Right lobe of liver (tissue), 6 donors: ENCODE measurements around the gene PARD6G. TPM values are rescaled to one million over a fixed set of nuclear protein-coding genes. Genes with fewer than 3 reads are reported as not detected.

Experiments used
- ATAC-seq, 4 donors: fragments of 200-7000 bp; cut with Tn5 transposase; one replicate each; pipeline ENCODE4 v1.9.1; 2020; ENCODE audit warnings: mild to moderate bottlenecking in 4 of 4, moderate library complexity in 4 of 4
- DNase-seq, 3 donors: peaks; one replicate each; pipeline ENCODE4 v3.0.0-alpha.2; 2020
- H3K27ac ChIP-seq, 3 donors: fragments of 200-600 bp; one replicate each; pipeline ENCODE4 v1.8.0; 2022
- H3K27me3 ChIP-seq, 2 donors: fragments of 200-600 bp; one replicate each; pipeline ENCODE4 v1.8.0; 2022
- H3K36me3 ChIP-seq, 4 donors: fragments of 200-600 bp; sonication (generic) in 1 of 4; one replicate each; pipeline versions ENCODE4 v1.5.1 to v1.8.0; 2017 to 2022; ENCODE audit warnings: control low read depth in 1 of 4
- H3K4me1 ChIP-seq, 4 donors: fragments of 200-600 bp; sonication (generic) in 1 of 4; one replicate each; pipeline versions ENCODE4 v1.5.1 to v1.8.0; 2017 to 2022; ENCODE audit warnings: control low read depth in 1 of 4
- H3K4me3 ChIP-seq, 3 donors: fragments of 200-600 bp; one replicate each; pipeline ENCODE4 v1.8.0; 2022
- H3K9me3 ChIP-seq, 4 donors: fragments of 200-600 bp; sonication (generic) in 1 of 4; one replicate each; pipeline versions ENCODE4 v1.5.1 to v1.8.0; 2017 to 2022; ENCODE audit warnings: control low read depth in 1 of 4
- CTCF ChIP-seq, 4 donors: fragments of 200-600 bp in 3 of 4; fragments of 450-650 bp in 1 of 4; IDR thresholded peaks; one replicate each; pipeline versions ENCODE4 v1.5.1 to v1.8.0; 2016 to 2022; ENCODE audit warnings: antibody characterized with exemption in 4 of 4, mild to moderate bottlenecking in 2 of 4
- POLR2A ChIP-seq: fragments of 450-650 bp; IDR thresholded peaks from one replicate; pipeline ENCODE4 v1.6.1; 2017; ENCODE audit warnings: antibody characterized with exemption, mild to moderate bottlenecking
- WGBS: methylation state at CpG from one replicate; pipeline ENCODE4 v1.1.6; 2018; ENCODE audit warnings: low coverage, low lambda C conversion rate; ENCODE audit not compliant: insufficient coverage; ENCODE audit errors: missing lambda C conversion rate; 5-methylcytosine and 5-hydroxymethylcytosine counted together
- intact Hi-C, 2 donors: fragments of 100-400 bp; cut with DNase I; formaldehyde crosslinking; loops; one replicate each; pipeline versions ENCODE4 v1.11.2 to v1.14.1; 2022
- total RNA-seq, 6 experiments: library from RNA; depleted of rRNA in 2 of 6; stranded (reverse); fragments of >200 nt in 2 of 6; fragmentation: NEBNext Ultra II Directional in 3 of 6; extraction: Animal tissue kit (Norgen Biotek cat#: 25700) in 3 of 6; gene quantifications; one replicate each; pipeline versions ENCODE4 v1.1.0 to v1.2.4, GENCODE V29; 2016 to 2023
- donor health status: DM: no; HTN: yes; CAD: no.
- donor health status: DM: no; HTN: no; CAD: no.
- donor health status: DM: no; HTN: no; CAD: no.
- donor health status: DM: no; HTN: yes; CAD: no.
- donor health status: DM: no; HTN: yes; CAD: no.

PARD6G gene
- total RNA-seq, 6 experiments from 2014 or later: 1.1 to 5.5 (median 2.1) TPM

- H3K36me3 ChIP-seq: peaks cover 0 to 23% (median 7%) of the 10 kb centered on the region in 4 donors
- peaks cover 0 to 16% (median 5%) of the 10 kb centered on the region in 4 donors for H3K4me1 ChIP-seq
- intact Hi-C loops: no loop called here
- H3K4me3 ChIP-seq: no peak overlapping the region
- TF ChIP-seq POLR2A (no peak), CTCF (IDR thresholded peaks at IDR 0.05) (no peak)
- ATAC-seq (peak in 1 of 4 donors; percentile 35), DNase-seq (no peak)
- H3K27me3 ChIP-seq: no peaks in the 10 kb centered on the region
- H3K9me3 ChIP-seq: no peaks in the 10 kb centered on the region
- 76% methylated on average over 3 of the region's 4 CpGs for WGBS
- H3K27ac ChIP-seq: no peak overlapping the region
Measured at GRCh38 chr18:80115035-80115434, 132.3 kb downstream of the PARD6G start.

GRCh38 chr18:80112624-80113248 is 134.6 kb downstream of the PARD6G start:
- intact Hi-C loops: no loop called here
- peaks cover 0 to 16% (median 5%) of the 10 kb centered on the region in 4 donors for H3K4me1 ChIP-seq
- WGBS: 0% methylated on average over 1 of the region's 1 CpG
- H3K36me3 ChIP-seq: peaks cover 0 to 6% (median 0%) of the 10 kb centered on the region in 4 donors
- TF ChIP-seq CTCF (IDR thresholded peaks at IDR 0.05): no peak
- TF ChIP-seq POLR2A: no peak
- no peaks in the 10 kb centered on the region for H3K9me3 ChIP-seq
- no peak overlapping the region for H3K4me3 ChIP-seq
- DNase-seq (no peak), ATAC-seq (no peak)
- no peaks in the 10 kb centered on the region for H3K27me3 ChIP-seq
- no peak overlapping the region for H3K27ac ChIP-seq

GRCh38 chr18:80109676-80110078 is 137.6 kb downstream of the PARD6G start:
- intact Hi-C loops: no loop called here
- H3K36me3 ChIP-seq: no peaks in the 10 kb centered on the region
- H3K27me3 ChIP-seq: no peaks in the 10 kb centered on the region
- ATAC-seq (peak; percentile 20 to 40 (median 26)), DNase-seq (peak in 2 of 3 donors; percentile 43 to 53)
- H3K4me3 ChIP-seq: peak overlapping the region; percentile 55 to 68 (median 66)
- peaks cover 0 to 16% (median 5%) of the 10 kb centered on the region in 4 donors for H3K4me1 ChIP-seq
- peak overlapping the region in 2 of 3 donors; percentile 77 to 83 for H3K27ac ChIP-seq
- H3K9me3 ChIP-seq: no peaks in the 10 kb centered on the region
- 0% methylated on average over 22 of the region's 34 CpGs for WGBS
- TF ChIP-seq CTCF (IDR thresholded peaks at IDR 0.05) (no peak), POLR2A (no peak)

- intact Hi-C loops: no loop called here
- Histone ChIP-seq H3K4me3 (peak within 1 kb of the TSS; percentile 55 to 68 (median 66)), H3K4me1 (peaks cover 0 to 16% (median 5%) of the 10 kb centered on the region in 4 donors), H3K9me3 (no peaks in the 10 kb centered on the region), H3K27me3 (no peaks in the 10 kb centered on the region), H3K27ac (peak within 1 kb of the TSS; percentile 63 to 83 (median 77)), H3K36me3 (no peaks in the 10 kb centered on the region)
- TF ChIP-seq CTCF (IDR thresholded peaks at IDR 0.05) (no peak), POLR2A (peak; percentile 49)
- DNase-seq: peak; percentile 67 to 81 (median 77)
- peak; percentile 87 to 93 (median 90) for ATAC-seq
- WGBS: 1% methylated on average over 15 of the region's 76 CpGs
Measured at GRCh38 chr18:80108739-80109675, 138.3 kb downstream of the PARD6G start, which contains the start of gene ADNP2. Gene ADNP2 (plus strand): TSS chr18:80109262. CDS start chr18:80117543, 8,281 bp downstream.
